ENCODE results near the gene TXNRD2.

The TXNRD2 gene

DNA sequence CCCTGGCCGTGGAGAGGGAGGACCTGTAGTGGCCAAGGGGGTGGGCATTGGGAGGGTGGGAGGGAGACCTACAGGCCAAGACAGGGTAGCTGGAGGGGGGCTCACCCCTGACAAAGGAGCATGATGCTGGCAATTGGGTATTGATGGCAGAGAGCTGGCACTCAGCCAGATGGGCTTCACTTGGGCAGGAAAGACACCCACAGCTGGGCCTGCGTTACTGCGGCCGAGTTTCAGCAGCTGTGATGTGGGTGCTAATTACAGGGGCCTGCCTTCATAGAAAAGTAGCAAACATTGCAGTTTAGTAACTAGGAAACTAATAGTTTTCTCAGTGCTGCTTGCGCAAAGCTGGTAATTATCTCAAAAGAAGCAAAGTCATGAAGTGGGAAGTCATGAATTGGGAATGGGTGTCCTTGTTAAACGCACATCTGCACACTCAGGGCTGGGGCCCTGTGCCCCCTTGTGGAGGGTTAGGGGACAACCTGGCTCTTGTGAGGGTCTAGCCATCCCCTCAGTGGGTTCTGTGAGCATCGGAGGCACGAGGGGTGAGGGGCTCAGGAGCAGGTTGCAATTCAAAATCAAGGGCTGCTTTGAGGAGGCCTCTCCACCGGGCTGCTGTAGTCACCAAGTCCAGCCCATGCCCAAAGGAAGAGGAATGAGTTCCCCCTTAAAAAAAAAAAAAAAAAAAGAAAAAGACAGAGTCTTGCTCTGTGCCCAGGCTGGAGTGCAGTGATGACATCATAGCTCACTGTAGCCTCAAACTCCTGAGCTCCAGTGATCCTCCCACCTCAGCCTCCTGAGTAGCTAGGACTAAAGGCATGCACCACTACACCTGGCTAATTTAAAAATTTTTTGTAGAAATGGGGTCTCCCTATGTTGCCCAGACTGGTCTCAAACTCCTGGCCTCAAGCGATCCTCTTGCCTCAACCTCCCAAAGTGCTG, 24.4 kb upstream of the TXNRD2 start:
- DNase-seq = no peak

DNA sequence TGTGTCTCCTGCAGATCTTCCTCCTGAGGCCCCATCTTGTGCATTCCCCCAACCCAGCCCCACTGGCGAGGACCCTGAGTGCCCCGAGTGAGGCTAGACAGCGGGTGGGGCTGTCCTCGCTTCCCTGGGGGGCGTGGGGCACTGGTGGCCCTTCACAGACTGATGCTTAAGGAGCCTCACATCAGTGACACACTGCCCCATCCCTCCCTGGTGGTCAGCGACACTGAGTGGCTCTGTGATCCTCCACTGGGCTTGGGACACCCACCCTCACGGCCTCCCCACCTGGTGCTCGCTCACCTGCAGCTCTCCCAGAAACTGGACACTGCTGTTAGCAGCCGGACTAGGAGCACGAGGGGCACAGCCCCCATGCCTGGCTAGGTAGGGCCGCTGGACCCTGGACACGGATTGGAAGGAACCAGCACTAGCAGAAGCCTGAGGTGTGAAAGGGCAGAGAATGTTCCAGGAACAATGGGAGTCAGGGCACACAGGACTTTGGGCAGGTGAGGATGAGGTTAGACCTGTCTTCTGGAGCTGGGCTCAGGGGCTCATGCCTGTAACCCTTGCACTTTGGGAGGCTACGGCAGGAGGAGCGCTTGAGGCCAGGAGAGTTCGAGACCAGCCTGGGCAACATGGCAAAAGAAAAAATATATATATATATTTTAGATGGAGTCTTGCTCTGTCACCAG, 23.2 kb upstream of the TXNRD2 start:
- DNase-seq = no peak

GRCh38 chr22:19963863-19964642, 22.4 kb upstream of the TXNRD2 start:
- no peak for DNase-seq

GRCh38 chr22:19962909-19963806, 21.5 kb upstream of the TXNRD2 start:
- no peak for DNase-seq

- no peak for DNase-seq
Observed at GRCh38 chr22:19962246-19962908, 20.8 kb upstream of the TXNRD2 start.

GRCh38 chr22:19961868-19962245, 20.2 kb upstream of the TXNRD2 start:
- no peak for DNase-seq

- DNase-seq = no peak
Observed at GRCh38 chr22:19961201-19961580, 19.6 kb upstream of the TXNRD2 start.

DNA sequence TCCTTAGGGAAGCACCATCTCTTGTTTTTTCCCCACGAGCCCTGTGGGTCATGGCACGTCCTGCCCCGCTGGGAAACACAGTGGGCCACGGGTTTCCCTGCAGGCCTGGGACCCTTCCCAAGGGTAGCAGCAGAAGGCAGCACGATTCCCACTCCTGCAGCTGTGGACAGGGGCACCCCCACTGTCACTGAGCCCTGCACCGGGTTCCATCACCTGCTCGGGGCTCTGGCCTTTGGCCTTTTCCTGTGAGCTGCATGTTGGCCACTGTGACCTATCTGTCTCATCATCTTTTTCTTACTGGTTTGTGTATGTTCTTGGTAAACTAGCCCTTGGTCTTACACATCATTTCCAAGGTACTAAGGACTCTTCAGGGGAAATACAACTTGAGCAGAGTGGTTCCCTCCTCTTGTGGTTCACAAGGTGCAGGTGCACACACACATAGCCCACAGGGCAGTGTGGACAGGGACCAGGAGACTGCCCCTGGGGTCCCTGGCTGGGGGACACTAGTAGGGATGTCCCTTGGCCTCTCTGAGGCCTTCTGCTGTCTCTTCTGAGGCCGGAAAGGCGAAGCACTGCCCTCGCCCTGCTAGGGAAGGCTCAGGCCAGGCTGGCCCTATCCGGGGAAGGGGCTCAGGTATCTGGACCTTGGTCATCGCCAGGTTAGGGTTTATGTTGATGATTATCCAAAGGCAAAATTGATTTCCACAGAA, 19.0 kb upstream of the TXNRD2 start:
- no peak for DNase-seq

- no peak for DNase-seq
Observed at GRCh38 chr22:19959587-19960490, 18.2 kb upstream of the TXNRD2 start.

- no peak for DNase-seq
Observed at GRCh38 chr22:19959043-19959586, 17.5 kb upstream of the TXNRD2 start.

- no peak for DNase-seq
Observed at GRCh38 chr22:19958083-19959042, 16.7 kb upstream of the TXNRD2 start.

GRCh38 chr22:19957445-19957844, 15.8 kb upstream of the TXNRD2 start:
- DNase-seq = no peak

DNA sequence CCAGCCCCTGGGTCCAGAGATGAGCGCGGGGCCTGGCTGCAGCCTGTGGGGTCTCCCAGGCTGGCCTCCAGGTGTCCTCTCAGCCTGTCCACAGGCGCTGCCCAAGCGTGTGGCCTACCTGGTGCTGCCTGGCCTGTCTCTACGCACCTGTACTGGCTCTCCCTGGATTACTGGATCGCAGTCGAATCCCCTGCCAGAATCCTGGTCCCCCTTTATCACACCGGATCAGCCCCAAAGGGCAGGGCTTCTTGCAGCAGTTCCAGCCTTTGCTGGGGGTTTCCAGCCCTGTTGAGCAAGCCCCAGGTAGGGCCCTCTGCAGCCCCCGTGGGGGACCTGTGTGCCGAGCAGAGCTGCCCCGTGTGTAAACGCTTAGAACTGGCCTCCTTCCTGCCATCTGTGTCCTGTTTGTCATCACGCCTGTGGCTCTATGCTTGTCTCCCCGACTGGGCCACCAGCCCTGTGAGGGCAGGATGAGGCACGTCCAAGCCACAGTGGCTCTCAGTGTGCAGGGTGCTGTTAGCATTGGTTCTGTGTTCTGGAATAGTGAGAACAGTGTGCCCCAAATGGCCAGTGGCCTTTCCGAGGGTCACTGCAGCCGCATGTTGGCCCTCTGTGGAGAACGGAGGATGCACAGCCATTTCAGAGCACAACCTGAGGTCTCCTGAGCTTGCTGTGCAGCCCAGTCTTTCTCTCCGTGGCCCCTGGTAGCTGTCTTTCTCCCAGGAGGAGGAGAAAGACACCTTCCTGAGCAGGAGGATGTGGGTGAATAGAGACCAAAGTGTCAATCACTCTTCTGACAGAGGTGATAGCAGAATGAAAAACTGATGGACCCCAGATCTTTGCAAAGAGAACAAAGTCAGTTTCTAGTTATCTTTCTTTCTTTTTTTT, 13.9 kb upstream of the TXNRD2 start:
- no peak for DNase-seq

- DNase-seq = no peak
Observed at GRCh38 chr22:19951346-19951745, 9.7 kb upstream of the TXNRD2 start.

DNA sequence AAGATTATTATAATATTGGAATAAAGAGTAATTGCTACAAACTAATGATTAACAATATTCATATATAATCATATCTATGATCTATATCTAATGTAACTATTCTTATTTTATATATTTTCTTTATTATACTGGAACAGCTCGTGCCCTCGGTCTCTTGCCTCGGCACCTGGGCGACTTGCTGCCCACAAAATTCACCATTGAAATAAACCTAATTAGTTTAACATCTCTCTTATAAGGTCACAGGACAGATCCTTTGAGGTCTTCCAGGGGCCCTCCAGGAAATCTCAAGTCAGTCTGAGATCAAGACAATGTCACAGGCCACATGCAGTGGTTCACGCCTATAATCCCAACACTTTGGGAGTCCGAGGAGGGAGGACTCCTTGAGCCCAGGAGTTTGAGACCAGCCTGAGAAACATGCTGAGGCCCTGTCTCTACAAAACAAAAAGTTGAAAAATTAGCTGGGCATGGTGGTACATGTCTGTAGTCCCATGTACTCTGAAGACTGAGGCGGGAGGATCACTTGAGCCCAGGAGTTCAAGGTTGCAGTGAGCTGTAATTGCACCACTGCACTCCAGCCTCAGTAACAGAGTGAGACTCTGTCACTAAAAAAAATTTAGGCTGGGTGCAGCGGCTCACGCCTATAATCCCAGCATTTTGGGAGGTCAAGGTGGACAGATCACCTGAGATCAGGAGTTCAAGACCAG, 6.6 kb upstream of the TXNRD2 start:
- no peak for DNase-seq

DNA sequence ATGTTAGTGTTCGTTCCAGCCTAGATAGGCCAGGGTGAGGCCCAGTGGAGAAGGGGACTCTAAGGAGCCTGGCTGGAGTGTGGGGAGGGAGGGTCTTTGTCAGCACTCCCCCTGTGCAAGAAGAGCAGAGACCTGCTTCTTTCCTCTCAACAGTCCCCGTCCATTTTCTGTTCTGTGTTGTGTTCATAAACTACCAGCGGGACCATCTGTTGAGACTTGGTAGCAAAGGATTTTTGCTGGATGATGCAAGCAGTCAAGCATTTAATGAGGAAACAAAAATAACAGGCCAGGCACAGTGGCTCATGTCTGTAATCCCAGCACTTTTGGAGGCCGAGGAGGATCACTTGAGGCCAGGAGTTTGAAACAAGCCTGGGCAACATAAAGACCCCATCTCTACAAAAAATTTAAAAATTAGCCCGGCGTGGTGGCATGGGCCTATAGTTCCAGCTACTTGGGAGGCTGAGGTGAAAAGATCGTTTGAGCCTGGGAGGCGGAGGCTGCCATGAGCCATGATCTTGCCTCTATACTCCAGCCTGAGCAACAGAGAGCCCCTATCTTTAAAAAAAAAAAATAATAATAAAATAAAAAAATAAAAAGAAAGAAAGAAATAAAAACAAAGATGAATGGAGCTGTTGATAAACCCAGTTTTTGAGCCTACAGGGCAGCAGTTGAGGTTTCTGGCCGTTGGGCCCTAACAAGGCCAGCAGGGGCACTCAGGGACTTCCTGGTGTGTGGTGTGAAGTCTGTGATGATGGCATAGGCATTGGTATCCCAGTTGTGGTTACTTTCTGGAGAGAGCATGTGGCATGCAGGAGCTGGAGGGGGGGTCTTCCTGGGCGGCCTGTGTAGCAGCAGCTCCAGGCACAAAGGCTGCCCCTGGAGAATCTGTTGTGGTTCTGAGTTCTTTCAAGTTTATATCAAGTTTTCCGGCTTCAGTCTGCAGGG, 1.7 kb upstream of the TXNRD2 start:
- no peak for DNase-seq
